PC-9 (cell line): ENCODE data around the gene JARID2. TPM values are rescaled to one million over a fixed set of nuclear protein-coding genes. Genes with fewer than 3 reads are reported as not detected.

Experiments used
- BruUV-seq: library from RNA; stranded (reverse); fragments of 400-500 nt; replicated peaks from 2 replicates; lab custom pipeline; 2021; lab: Mats Ljungman, UMichigan
- CTCF ChIA-PET: fragments of 300-600 bp; sonication (Branson Sonifier 250); formaldehyde crosslinking; loops from one replicate; lab custom pipeline; 2022; ENCODE audit warnings: antibody characterized with exemption; lab: Charles Lee
- POLR2A ChIA-PET: fragments of 300-600 bp; sonication (Branson Sonifier 250); formaldehyde crosslinking; loops from one replicate; lab custom pipeline; 2022; ENCODE audit warnings: antibody characterized with exemption; ENCODE audit not compliant: unreplicated experiment; lab: Charles Lee
- DNase-seq, 2 experiments: peaks; one replicate each; pipeline versions ENCODE4 v3.0.0 to v3.0.0-alpha.2; 2015 to 2022; ENCODE audit warnings: mixed read lengths in 1 of 2
- H2AFZ ChIP-seq: fragments of 200-600 bp; sonication (generic); 2 replicates; pipeline ENCODE4 v1.8.1; 2017; ENCODE audit warnings: antibody characterized with exemption
- H3F3A ChIP-seq: fragments of 200-600 bp; sonication (generic); 2 replicates; pipeline ENCODE4 v1.8.1; 2017; ENCODE audit warnings: antibody characterized with exemption, mild to moderate bottlenecking, low read depth; ENCODE audit not compliant: insufficient read depth
- H3K27ac ChIP-seq: fragments of 200-600 bp; sonication (generic); 2 replicates; pipeline ENCODE4 v1.6.1; 2016; ENCODE audit warnings: mixed run types
- H3K27me3 ChIP-seq: fragments of 200-600 bp; sonication (generic); 2 replicates; pipeline ENCODE4 v1.6.1; 2016; ENCODE audit warnings: low read depth, mixed run types; ENCODE audit not compliant: insufficient read depth
- H3K36me3 ChIP-seq: fragments of 200-600 bp; sonication (generic); 2 replicates; pipeline ENCODE4 v1.6.1; 2016; ENCODE audit warnings: low read depth, mixed run types
- H3K4me1 ChIP-seq: fragments of 200-600 bp; sonication (generic); replicated peaks from 2 replicates; pipeline ENCODE4 v1.6.1; 2016; ENCODE audit warnings: mixed run types; ENCODE audit not compliant: insufficient read depth
- H3K4me2 ChIP-seq: fragments of 200-600 bp; sonication (generic); 2 replicates; pipeline ENCODE4 v1.6.1; 2017; ENCODE audit warnings: mixed run types
- H3K4me3 ChIP-seq: fragments of 200-600 bp; sonication (generic); 2 replicates; pipeline ENCODE4 v1.6.1; 2016; ENCODE audit warnings: mixed run types
- H3K79me2 ChIP-seq: fragments of 200-600 bp; sonication (generic); 2 replicates; pipeline ENCODE4 v1.6.1; 2017; ENCODE audit warnings: low read depth, mixed run types
- H3K9me2 ChIP-seq: fragments of 200-600 bp; sonication (generic); 2 replicates; pipeline ENCODE4 v1.8.1; 2017; ENCODE audit warnings: mild to moderate bottlenecking; ENCODE audit not compliant: insufficient read depth
- H3K9me3 ChIP-seq: fragments of 200-600 bp; sonication (generic); 2 replicates; pipeline ENCODE4 v1.8.1; 2016; ENCODE audit warnings: low read depth; ENCODE audit not compliant: insufficient read depth
- H4K20me1 ChIP-seq: fragments of 200-600 bp; sonication (generic); 2 replicates; pipeline ENCODE4 v1.8.1; 2017; ENCODE audit not compliant: insufficient read depth
- CTCF ChIP-seq: fragments of 200-600 bp; sonication (generic); conservative IDR thresholded peaks from 2 replicates; pipeline ENCODE4 v1.6.1; 2017; ENCODE audit warnings: mixed run types, antibody characterized with exemption, mild to moderate bottlenecking, moderate library complexity
- EZH2 ChIP-seq: fragments of 200-600 bp; sonication (generic); IDR thresholded peaks from 2 replicates; pipeline ENCODE4 v1.8.0; 2017; ENCODE audit warnings: antibody characterized with exemption, low read depth
- intact Hi-C: fragments of 100-400 bp; cut with micrococcal nuclease; formaldehyde crosslinking; loops from one replicate; pipeline ENCODE4 v1.10.0; 2022; ENCODE audit not compliant: unreplicated experiment
- total RNA-seq: library from RNA; stranded (reverse); gene quantifications from 2 replicates; pipeline ENCODE4 v1.2.3, GENCODE V29; 2021

The JARID2 gene
- total RNA-seq, 1 experiment from 2014 or later, result 35.0 TPM

- Histone ChIP-seq H2AFZ (peak overlapping the region; percentile 74), H3K9me2 (no peaks in the 10 kb centered on the region), H3K4me1 (peaks cover 20% of the 10 kb centered on the region), H3K27ac (peak overlapping the region; percentile 56), H4K20me1 (no peaks in the 10 kb centered on the region; the same call in 1 of the 2 replicates), H3K27me3 (no peaks in the 10 kb centered on the region), H3K36me3 (no peaks in the 10 kb centered on the region), H3K9me3 (no peaks in the 10 kb centered on the region), H3F3A (peaks cover 26% of the 10 kb centered on the region), H3K4me3 (peak overlapping the region; percentile 93), H3K4me2 (peak overlapping the region; percentile 72), H3K79me2 (peaks cover 25% of the 10 kb centered on the region)
- CTCF ChIA-PET, result no interaction called here
- TF ChIP-seq CTCF (no peak), EZH2 (no peak)
- BruUV-seq, result TSS peak; percentile 53
- DNase-seq, result no peak
- POLR2A ChIA-PET, result no interaction called here
- intact Hi-C loops, result loop anchor here (2.0 kb wide), 3 partner anchors 467 to 973 kb away; no protein-coding TSS in a partner anchor
Observed at GRCh38 chr6:15243910-15244619, 1.8 kb upstream of the JARID2 start.

GRCh38 chr6:15244620-15245360 lies 1.1 kb upstream of the JARID2 start:
- Histone ChIP-seq H3K4me1 (peaks cover 27% of the 10 kb centered on the region), H3K9me3 (no peaks in the 10 kb centered on the region), H2AFZ (peak overlapping the region; percentile 74), H3K4me2 (peak overlapping the region; percentile 72), H3K36me3 (no peaks in the 10 kb centered on the region), H3K79me2 (peaks cover 32% of the 10 kb centered on the region), H3K9me2 (no peaks in the 10 kb centered on the region), H4K20me1 (no peaks in the 10 kb centered on the region; the same call in 1 of the 2 replicates), H3F3A (peaks cover 33% of the 10 kb centered on the region), H3K4me3 (peak overlapping the region; percentile 93), H3K27ac (peak overlapping the region; percentile 56), H3K27me3 (no peaks in the 10 kb centered on the region)
- no TSS peak for BruUV-seq
- intact Hi-C loops, result loop anchor here (1.0 to 5.0 kb wide), 8 partner anchors 182 to 974 kb away; no protein-coding TSS in a partner anchor
- TF ChIP-seq CTCF (no peak), EZH2 (no peak)
- DNase-seq, result peak; percentile 64 to 68
- POLR2A ChIA-PET, result interaction anchor here (0.6 kb wide), 1 partner anchor 918 kb away, joined by 3 read pairs; no protein-coding TSS in a partner anchor
- CTCF ChIA-PET, result no interaction called here

- peaks cover 42% of the 10 kb centered on the region for H3F3A ChIP-seq
- H3K4me1 ChIP-seq, result peaks cover 42% of the 10 kb centered on the region
- TF ChIP-seq CTCF (no peak; the same call in 1 of the 2 replicates), EZH2 (no peak)
- H3K9me2 ChIP-seq, result no peaks in the 10 kb centered on the region
- no peaks in the 10 kb centered on the region for H3K36me3 ChIP-seq
- H3K79me2 ChIP-seq, result peaks cover 47% of the 10 kb centered on the region
- H3K4me2 ChIP-seq, result peak overlapping the region; percentile 88
- peak overlapping the region; percentile 89 for H2AFZ ChIP-seq
- H4K20me1 ChIP-seq, result no peaks in the 10 kb centered on the region; the same call in 1 of the 2 replicates
- peak overlapping the region; percentile 73 for H3K27ac ChIP-seq
- intact Hi-C loops, result loop anchor here (2.0 to 5.0 kb wide), 4 partner anchors 97 to 1035 kb away; no protein-coding TSS in a partner anchor
- peak overlapping the region; percentile 93 for H3K4me3 ChIP-seq
- H3K27me3 ChIP-seq, result no peaks in the 10 kb centered on the region
- POLR2A ChIA-PET, result no interaction called here
- CTCF ChIA-PET, result no interaction called here
- TSS peak; percentile 77 for BruUV-seq
- H3K9me3 ChIP-seq, result no peaks in the 10 kb centered on the region
- DNase-seq, result no peak
Observed at GRCh38 chr6:15246217-15246665, 372 bp downstream of the JARID2 start.
